Ovary (tissue), 9 donors: ENCODE data around the gene GNB1L. TPM values are rescaled to one million over a fixed set of nuclear protein-coding genes. Genes with fewer than 3 reads are reported as not detected.
"Not testable (repeated sequence)": the region's sequence is repeated elsewhere in the genome, so short reads cannot be mapped to it uniquely, and the experiment has no call there.

Source experiments
- DNase-seq, 5 donors: peaks; one replicate each; pipeline ENCODE4 v3.0.0-alpha.2; 2019 to 2020
- H3K27ac ChIP-seq, 2 donors: fragments of 200-600 bp; one replicate each; pipeline versions ENCODE4 v1.5.1 to v1.8.0; 2019 to 2022
- H3K27me3 ChIP-seq: fragments of 200-600 bp; one replicate; pipeline ENCODE4 v1.8.0; 2022
- H3K36me3 ChIP-seq: fragments of 200-600 bp; sonication (generic); one replicate; pipeline ENCODE4 v1.5.1; 2019
- H3K4me1 ChIP-seq: one replicate; pipeline ENCODE4 v1.8.1; 2013; ENCODE audit warnings: mild to moderate bottlenecking, moderate library complexity; ENCODE audit not compliant: insufficient read depth
- H3K4me3 ChIP-seq: fragments of 200-600 bp; sonication (generic); one replicate; pipeline ENCODE4 v1.5.1; 2017
- H3K9me3 ChIP-seq, 2 donors: fragments of 200-600 bp in 1 of 2; sonication (generic) in 1 of 2; one replicate each; pipeline versions ENCODE4 v1.5.1 to v1.8.1; 2013 to 2019; ENCODE audit warnings: mild to moderate bottlenecking in 1 of 2, moderate library complexity in 1 of 2
- CTCF ChIP-seq, 3 donors: fragments of 450-650 bp in 2 of 3; fragments of 200-600 bp in 1 of 3; IDR thresholded peaks; one replicate each; pipeline versions ENCODE4 v1.5.1 to v1.8.0; 2016 to 2022; ENCODE audit warnings: antibody characterized with exemption in 3 of 3, mild to moderate bottlenecking in 1 of 3
- EP300 ChIP-seq: sonication (generic); formaldehyde crosslinking; IDR thresholded peaks from one replicate; pipeline ENCODE4 v1.6.1; 2017; ENCODE audit warnings: antibody characterized with exemption
- POLR2A ChIP-seq: fragments of 450-650 bp; IDR thresholded peaks from one replicate; pipeline ENCODE4 v1.6.1; 2017; ENCODE audit warnings: antibody characterized with exemption, mild to moderate bottlenecking, moderate library complexity
- WGBS, 3 donors: extraction: QIAGEN DNeasy Blood & Tissue Kit in 1 of 3; methylation state at CpG; one replicate each; pipeline versions ENCODE4 v1.1.5 to v1.1.7; 2013 to 2017; 5-methylcytosine and 5-hydroxymethylcytosine counted together
- intact Hi-C, 4 donors: fragments of 100-400 bp; cut with DNase I; formaldehyde crosslinking; loops; one replicate each; pipeline versions ENCODE4 v1.11.0 to v1.15.1; 2022 to 2023
- polyA plus RNA-seq, 2 donors: library from polyadenylated mRNA; stranded (reverse); fragments of 200-250 nt in 1 of 2; fragments of 350-450 nt in 1 of 2; fragmentation: Illumina TruSeq in 1 of 2; extraction: RNeasy Lipid Tissue Mini Kit (QIAGEN cat#74804) in 1 of 2; gene quantifications; one replicate each; pipeline ENCODE4 v1.2.3, GENCODE V29; 2013 to 2014
- total RNA-seq, 7 donors: library from RNA; depleted of rRNA in 2 of 7; stranded (reverse); fragments of >200 nt in 2 of 7; fragmentation: NEBNext Ultra II Directional in 3 of 7; extraction: Animal tissue kit (Norgen Biotek cat#: 25700) in 3 of 7; gene quantifications; one replicate each; pipeline versions ENCODE4 v1.1.0 to v1.2.4, GENCODE V29; 2016 to 2023
- donor health status: DM: no; HTN: no; CAD: no; lungs with moderate emphysema.
- donor health status: DM: no; HTN: no; CAD: no.
- donor health status: Bipolar disorder and iron deficiency.
- donor health status: DM: yes; HTN: yes; CAD: no.
- donor health status: DM: no; HTN: no; CAD: no.
- donor health status: DM: yes; HTN: yes; CAD: no.

Gene GNB1L
- total and polyA plus RNA-seq, 9 donors = 3.1 to 14.9 (median 5.8) TPM; not detected in 1

- Histone ChIP-seq H3K36me3 (no peaks in the 10 kb centered on the region), H3K27ac (no peak overlapping the region)
These were observed 32.1 kb upstream of the GNB1L start for GRCh38 chr22:19886605-19887255.

GRCh38 chr22:19885841-19886592 lies 31.3 kb upstream of the GNB1L start:
- intact Hi-C loops = no loop called here
- H3K27ac ChIP-seq = no peak overlapping the region
- H3K27me3 ChIP-seq = no peaks in the 10 kb centered on the region
- DNase-seq = no peak
- H3K4me1 ChIP-seq = peaks cover 2% of the 10 kb centered on the region
- no peaks in the 10 kb centered on the region for H3K36me3 ChIP-seq
- TF ChIP-seq POLR2A (no peak), EP300 (no peak), CTCF (IDR thresholded peaks at IDR 0.05) (no peak)
- no peak overlapping the region for H3K4me3 ChIP-seq
- no peaks in the 10 kb centered on the region for H3K9me3 ChIP-seq
- 87 to 91% (median 89%) methylated on average over 15 of the region's 15 CpGs for WGBS, 3 donors

More at GRCh38 chr22:19886605-19887255, 32.1 kb upstream of the GNB1L start:
- intact Hi-C loops = no loop called here
- no peak for DNase-seq
- no peak overlapping the region for H3K4me3 ChIP-seq
- TF ChIP-seq EP300 (no peak), POLR2A (no peak), CTCF (IDR thresholded peaks at IDR 0.05) (no peak)
- no peaks in the 10 kb centered on the region for H3K9me3 ChIP-seq
- 79 to 91% (median 85%) methylated on average over 12 of the region's 12 CpGs for WGBS, 3 donors
- no peaks in the 10 kb centered on the region for H3K27me3 ChIP-seq
- peaks cover 3% of the 10 kb centered on the region for H3K4me1 ChIP-seq

GRCh38 chr22:19884954-19885751 lies 30.5 kb upstream of the GNB1L start:
- no peak for DNase-seq
- Histone ChIP-seq H3K4me1 (peaks cover 2% of the 10 kb centered on the region), H3K27ac (no peak overlapping the region), H3K36me3 (no peaks in the 10 kb centered on the region), H3K4me3 (no peak overlapping the region), H3K27me3 (no peaks in the 10 kb centered on the region), H3K9me3 (no peaks in the 10 kb centered on the region)
- intact Hi-C loops = no loop called here
- WGBS, 3 donors = 69 to 82% (median 81%) methylated on average over 23 to 26 of the region's 26 CpGs
- no peak for TF ChIP-seq POLR2A

- Histone ChIP-seq H3K36me3 (no peaks in the 10 kb centered on the region), H3K9me3 (no peaks in the 10 kb centered on the region), H3K4me1 (peaks cover 2% of the 10 kb centered on the region), H3K27me3 (no peaks in the 10 kb centered on the region), H3K4me3 (no peak overlapping the region), H3K27ac (no peak overlapping the region)
- WGBS, 3 donors = 83 to 91% (median 90%) methylated on average over 14 to 15 of the region's 15 CpGs
- no peak for TF ChIP-seq POLR2A
- TF ChIP-seq CTCF (IDR thresholded peaks at IDR 0.05) = no peak
- TF ChIP-seq EP300 = no peak
- DNase-seq = peak in 2 of 5 donors; percentile 20 to 24
- intact Hi-C loops = no loop called here
These were observed 29.7 kb upstream of the GNB1L start for GRCh38 chr22:19884161-19884953.

GRCh38 chr22:19883446-19883845 lies 28.8 kb upstream of the GNB1L start:
- WGBS, 3 donors = 93 to 95% (median 95%) methylated on average over 8 of the region's 8 CpGs
- H3K36me3 ChIP-seq, H3K9me3 ChIP-seq, intact Hi-C loops, H3K4me1 ChIP-seq, H3K27ac ChIP-seq, H3K4me3 ChIP-seq, DNase-seq, H3K27me3 ChIP-seq: not testable (repeated sequence)
